HepG2 (cell line): ENCODE results near the gene IP6K1. TPM values are rescaled to one million over a fixed set of nuclear protein-coding genes. Genes with fewer than 3 reads are reported as not detected.

Experiments used
- ATAC-seq: fragments of 200-7000 bp; cut with Tn5 transposase; 3 replicates; pipeline ENCODE4 v1.9.1; 2020; ENCODE audit warnings: mild to moderate bottlenecking, moderate library complexity
- BruUV-seq: library from RNA; stranded (reverse); fragments of 400-500 nt; replicated peaks from 2 replicates; lab custom pipeline; 2021; lab: Mats Ljungman, UMichigan
- CTCF ChIA-PET: fragments of 300-600 bp; formaldehyde crosslinking; extraction: SDS; loops from one replicate; lab custom pipeline; 2021; ENCODE audit warnings: low total read pairs, inconsistent platforms, low intra/inter-chr PET ratio; lab: Yijun Ruan, JAX
- POLR2A ChIA-PET: fragments of 350-600 bp; sonication (Branson Sonifier 250); formaldehyde crosslinking; loops from one replicate; lab custom pipeline; 2020; ENCODE audit warnings: antibody characterized with exemption, inconsistent platforms; lab: Yijun Ruan, JAX
- DNase-seq: peaks from one replicate; pipeline ENCODE4 v3.0.0-alpha.2; 2015; ENCODE audit warnings: low spot score
- FAIRE-seq: peaks from 3 replicates; lab custom pipeline; 2011; peaks lifted over from hg19 to GRCh38; lab: Jason Lieb, UNC
- H2AFZ ChIP-seq: one replicate; pipeline ENCODE4 v1.6.1; 2011; ENCODE audit warnings: low read length, inconsistent platforms
- H3K27ac ChIP-seq: fragments of 300-600 bp; 3 replicates; pipeline ENCODE4 v1.8.0; 2011; ENCODE audit warnings: mixed run types, mild to moderate bottlenecking, mixed read lengths, low read length, inconsistent platforms; ENCODE audit not compliant: insufficient read depth; ENCODE audit errors: extremely low read length
- H3K27me3 ChIP-seq, 2 experiments: fragments of 200-600 bp in 1 of 2; 2 replicates in 1 of 2; 3 replicates in 1 of 2; pipeline versions ENCODE4 v1.6.0 to v1.8.0; 2011; ENCODE audit warnings: low read length in 2 of 2, mild to moderate bottlenecking in 2 of 2, moderate library complexity in 2 of 2, inconsistent platforms in 1 of 2; ENCODE audit not compliant: insufficient read depth in 2 of 2, control insufficient read depth in 1 of 2
- H3K36me3 ChIP-seq, 2 experiments: fragments of 200-600 bp in 1 of 2; replicated peaks in 1 of 2; 2 replicates in 1 of 2; 3 replicates in 1 of 2; pipeline versions ENCODE4 v1.5.1 to v1.8.0; 2011; ENCODE audit warnings: low read length in 2 of 2, inconsistent platforms in 1 of 2; ENCODE audit not compliant: insufficient read depth in 2 of 2, control insufficient read depth in 1 of 2
- H3K4me1 ChIP-seq: 2 replicates; pipeline ENCODE4 v1.5.1; 2012; ENCODE audit warnings: low read length, inconsistent platforms; ENCODE audit not compliant: insufficient read depth
- H3K4me2 ChIP-seq: 2 replicates; pipeline ENCODE4 v1.6.0; 2011; ENCODE audit warnings: low read depth, low read length, inconsistent platforms
- H3K4me3 ChIP-seq, 3 experiments: fragments of 200-600 bp in 1 of 3; sonication (generic), shearing (Covaris generic) in 1 of 3; replicated peaks in 1 of 3; 2 replicates each; pipeline ENCODE4 v1.5.1; 2011 to 2016; ENCODE audit warnings: low read length in 3 of 3, inconsistent platforms in 2 of 3, low read depth in 2 of 3, mild to moderate bottlenecking in 2 of 3, control low read depth in 1 of 3, mixed read lengths in 1 of 3; ENCODE audit not compliant: insufficient read depth in 1 of 3
- H3K79me2 ChIP-seq: one replicate; pipeline ENCODE4 v1.6.1; 2011; ENCODE audit warnings: low read length, inconsistent platforms; ENCODE audit not compliant: insufficient read depth
- H3K9ac ChIP-seq: 2 replicates; pipeline ENCODE4 v1.6.0; 2011; ENCODE audit warnings: mild to moderate bottlenecking, low read depth, low read length, inconsistent platforms; ENCODE audit not compliant: insufficient read depth
- H3K9me3 ChIP-seq: 2 replicates; pipeline ENCODE4 v1.5.1; 2012; ENCODE audit warnings: mild to moderate bottlenecking, low read length
- H4K20me1 ChIP-seq: 2 replicates; pipeline ENCODE4 v1.6.0; 2011; ENCODE audit warnings: inconsistent platforms, mild to moderate bottlenecking, low read length, moderate library complexity; ENCODE audit not compliant: insufficient read depth
- AGO2 ChIP-seq: fragments of 200-400 bp; formaldehyde crosslinking; optimal IDR thresholded peaks from 2 replicates; pipeline ENCODE3; 2017; ENCODE audit warnings: mild to moderate bottlenecking, low read depth, low read length, moderate library complexity
- EP300 ChIP-seq, 3 experiments: sonication (generic) in 1 of 3; formaldehyde crosslinking in 1 of 3; IDR thresholded peaks; 2 replicates each; pipeline versions ENCODE4 v1.5.1 to v1.6.1; 2011 to 2020; ENCODE audit warnings: low read depth in 2 of 3, low read length in 2 of 3, borderline replicate concordance in 1 of 3, improper control_type of control experiment in 1 of 3, mild to moderate bottlenecking in 1 of 3, missing genetic modification reagents in 1 of 3, moderate library complexity in 1 of 3
- POLR2AphosphoS2 ChIP-seq: IDR thresholded peaks from 2 replicates; pipeline ENCODE4 v1.6.1; 2011; ENCODE audit warnings: low read depth, low read length, improper control_type of control experiment
- RBFOX2 ChIP-seq: fragments of 200-400 bp; formaldehyde crosslinking; IDR thresholded peaks from 2 replicates; pipeline ENCODE4 v1.6.1; 2017; ENCODE audit warnings: low read depth, mild to moderate bottlenecking, low read length
- ZBTB38 ChIP-seq: sonication (generic); formaldehyde crosslinking; IDR thresholded peaks from 2 replicates; pipeline ENCODE4 v1.5.1; 2020; ENCODE audit warnings: mild to moderate bottlenecking, missing genetic modification reagents
- ZC3H13 ChIP-seq: sonication (generic); formaldehyde crosslinking; IDR thresholded peaks from 2 replicates; pipeline ENCODE4 v1.8.1; 2023; ENCODE audit warnings: mild to moderate bottlenecking, missing genetic modification reagents, moderate library complexity
- ZKSCAN8 ChIP-seq: IDR thresholded peaks from 2 replicates; pipeline ENCODE4 v1.6.1; 2016; ENCODE audit warnings: borderline replicate concordance, missing genetic modification reagents, missing compliant biosample characterization
- ZNF34 ChIP-seq: sonication (generic); formaldehyde crosslinking; IDR thresholded peaks from 2 replicates; pipeline ENCODE4 v1.4.0; 2020; ENCODE audit warnings: mild to moderate bottlenecking, missing genetic modification reagents, borderline replicate concordance
- ZNF572 ChIP-seq: sonication (generic); formaldehyde crosslinking; IDR thresholded peaks from 2 replicates; pipeline ENCODE4 v1.5.1; 2020; ENCODE audit warnings: mild to moderate bottlenecking, missing genetic modification reagents
- ZNF652 ChIP-seq: IDR thresholded peaks from 2 replicates; pipeline ENCODE4 v1.6.1; 2016; ENCODE audit warnings: low read depth, borderline replicate concordance
- ZNF670 ChIP-seq: sonication (generic); formaldehyde crosslinking; IDR thresholded peaks from 2 replicates; pipeline ENCODE4 v1.8.0; 2022; ENCODE audit warnings: mild to moderate bottlenecking, missing genetic modification reagents, borderline replicate concordance
- WGBS: methylation state at CpG from one replicate; pipeline ENCODE4 v1.1.6; 2017; ENCODE audit warnings: low lambda C conversion rate; 5-methylcytosine and 5-hydroxymethylcytosine counted together
- in situ Hi-C: cut with HindIII; loops from 2 replicates; pipeline ENCODE4 v1.10.0; 2017; ENCODE audit warnings: low pct_unique_long_range_greater_than_20kb; ENCODE audit not compliant: extremely low pct_ligation_motif_present
- intact Hi-C: fragments of 100-400 bp; cut with micrococcal nuclease; formaldehyde crosslinking; loops from one replicate; pipeline ENCODE4 v1.10.0; 2022; ENCODE audit not compliant: unreplicated experiment
- polyA plus RNA-seq, 8 experiments: library from polyadenylated mRNA; depleted of rRNA in 3 of 8; stranded (reverse) in 7 of 8; unstranded in 1 of 8; fragments of >200 nt; fragmentation: Illumina TruSeq in 4 of 8; extraction: Trizol in 4 of 8; gene quantifications; 2 replicates each; pipeline versions ENCODE4 v1.2.1 to v1.2.3, GENCODE V29; 2011 to 2016; ENCODE audit warnings: low read depth in 4 of 8, missing spikeins in 1 of 8, mixed read lengths in 1 of 8; ENCODE audit not compliant: insufficient read depth in 1 of 8
- total RNA-seq, 5 experiments: library from RNA; depleted of rRNA; stranded (reverse); fragments of >200 nt; fragmentation: Illumina TruSeq; extraction: Trizol; gene quantifications; 2 replicates each; pipeline ENCODE4 v1.2.3, GENCODE V29; 2016; ENCODE audit warnings: low read depth in 1 of 5
- TF ChIP-seq, protein P1 (sequence below): sonication (generic); formaldehyde crosslinking; IDR thresholded peaks from 2 replicates; pipeline ENCODE4 v1.8.0; 2022; ENCODE audit warnings: low read depth, missing genetic modification reagents
- TF ChIP-seq, protein P2 (sequence below): sonication (generic); formaldehyde crosslinking; IDR thresholded peaks from 2 replicates; pipeline ENCODE4 v1.4.0; 2020; ENCODE audit warnings: missing genetic modification reagents
- TF ChIP-seq, protein P3 (sequence below): sonication (generic); formaldehyde crosslinking; IDR thresholded peaks from 2 replicates; pipeline ENCODE4 v1.8.1; 2022; ENCODE audit warnings: low read depth, mild to moderate bottlenecking, missing genetic modification reagents

Gene IP6K1
- total and polyA plus RNA-seq, 2 of the 13 experiments (the other 11 are each of a cell fraction or from before 2014, with no cell fraction given) = 17.7 to 29.7 TPM

DNA sequence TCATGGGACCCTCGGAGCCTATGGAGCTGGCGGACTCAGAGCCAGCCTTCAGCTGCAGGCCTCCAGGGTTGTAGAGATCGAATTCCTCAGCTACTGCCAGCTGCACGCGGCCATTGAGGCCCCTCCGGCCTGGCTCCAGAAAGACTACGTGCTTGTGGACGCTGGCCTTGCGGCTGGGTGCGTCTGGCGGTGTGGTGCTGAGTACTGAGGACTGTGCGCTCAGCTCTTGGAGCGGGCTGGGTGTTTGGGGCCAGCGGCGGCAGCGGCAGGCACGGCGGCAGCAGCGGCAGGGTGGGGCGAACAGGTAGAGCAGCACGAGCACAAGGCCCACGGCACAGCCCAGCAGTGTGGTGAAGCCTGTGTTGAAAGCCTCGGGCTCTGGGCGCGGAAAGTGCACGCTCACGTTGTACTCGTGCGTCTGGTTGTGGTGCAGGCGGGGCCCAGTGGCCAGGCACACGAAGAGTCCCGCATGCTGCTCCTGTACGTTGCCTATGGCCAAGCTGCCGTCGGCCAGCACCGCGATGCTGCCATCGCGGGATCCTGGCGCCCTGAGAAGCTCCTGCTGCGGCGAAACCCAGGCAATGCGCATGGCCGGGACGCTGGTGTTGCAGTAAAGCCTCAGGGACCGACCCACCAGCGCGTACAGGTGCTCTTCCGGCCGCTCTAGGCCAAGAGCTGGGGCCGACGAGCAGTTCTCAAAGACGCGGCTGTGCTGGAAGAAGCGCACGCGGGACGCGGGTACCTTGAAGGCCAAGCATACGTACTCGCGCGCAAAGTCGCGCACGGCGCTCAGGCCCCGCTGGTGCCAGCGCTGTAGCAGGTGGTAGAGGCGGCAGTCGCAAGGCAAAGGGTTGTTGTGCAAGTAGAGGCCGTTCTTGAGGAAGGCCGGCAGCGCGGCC is 68.1 kb downstream of the IP6K1 start:
- ChIA-PET POLR2A (no interaction called here), CTCF (no interaction called here)
- intact Hi-C loops = no loop called here
- FAIRE-seq = no peak
- in situ Hi-C loops = no loop called here
- Histone ChIP-seq H3K9me3 (no peaks in the 10 kb centered on the region), H3K27me3 (no peaks in the 10 kb centered on the region), H3K79me2 (peaks cover 10% of the 10 kb centered on the region), H3K4me3 (no peak overlapping the region), H3K9ac (no peak overlapping the region), H3K4me2 (no peak overlapping the region), H4K20me1 (no peaks in the 10 kb centered on the region), H3K4me1 (peaks cover 16% of the 10 kb centered on the region), H2AFZ (no peak overlapping the region), H3K27ac (no peak overlapping the region), H3K36me3 (peaks cover 19% of the 10 kb centered on the region in 2 experiments; a peak in 4 of 5 replicates)
- 98% methylated on average over 64 of the region's 75 CpGs for WGBS
- no TSS peak for BruUV-seq
- no peak for ATAC-seq
- TF ChIP-seq, protein P1, sequence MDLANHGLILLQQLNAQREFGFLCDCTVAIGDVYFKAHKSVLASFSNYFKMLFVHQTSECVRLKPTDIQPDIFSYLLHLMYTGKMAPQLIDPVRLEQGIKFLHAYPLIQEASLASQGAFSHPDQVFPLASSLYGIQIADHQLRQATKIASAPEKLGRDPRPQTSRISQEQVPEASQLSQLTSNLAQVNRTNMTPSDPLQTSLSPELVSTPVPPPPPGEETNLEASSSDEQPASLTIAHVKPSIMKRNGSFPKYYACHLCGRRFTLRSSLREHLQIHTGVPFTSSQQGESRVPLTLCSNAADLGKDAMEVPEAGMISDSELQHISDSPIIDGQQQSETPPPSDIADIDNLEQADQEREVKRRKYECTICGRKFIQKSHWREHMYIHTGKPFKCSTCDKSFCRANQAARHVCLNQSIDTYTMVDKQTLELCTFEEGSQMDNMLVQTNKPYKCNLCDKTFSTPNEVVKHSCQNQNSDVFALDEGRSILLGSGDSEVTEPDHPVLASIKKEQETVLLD = no peak
- no peak for TF ChIP-seq ZNF572 (CRISPR knock-in tag)
- TF ChIP-seq AGO2 = peak; percentile 76
- TF ChIP-seq ZNF670 (CRISPR knock-in tag) = no peak
- TF ChIP-seq ZBTB38 (CRISPR knock-in tag) = peak; percentile 2; the same call in 1 of the 2 replicates
- TF ChIP-seq ZNF34 = no peak
- no peak for TF ChIP-seq ZNF652
- TF ChIP-seq, protein P2, sequence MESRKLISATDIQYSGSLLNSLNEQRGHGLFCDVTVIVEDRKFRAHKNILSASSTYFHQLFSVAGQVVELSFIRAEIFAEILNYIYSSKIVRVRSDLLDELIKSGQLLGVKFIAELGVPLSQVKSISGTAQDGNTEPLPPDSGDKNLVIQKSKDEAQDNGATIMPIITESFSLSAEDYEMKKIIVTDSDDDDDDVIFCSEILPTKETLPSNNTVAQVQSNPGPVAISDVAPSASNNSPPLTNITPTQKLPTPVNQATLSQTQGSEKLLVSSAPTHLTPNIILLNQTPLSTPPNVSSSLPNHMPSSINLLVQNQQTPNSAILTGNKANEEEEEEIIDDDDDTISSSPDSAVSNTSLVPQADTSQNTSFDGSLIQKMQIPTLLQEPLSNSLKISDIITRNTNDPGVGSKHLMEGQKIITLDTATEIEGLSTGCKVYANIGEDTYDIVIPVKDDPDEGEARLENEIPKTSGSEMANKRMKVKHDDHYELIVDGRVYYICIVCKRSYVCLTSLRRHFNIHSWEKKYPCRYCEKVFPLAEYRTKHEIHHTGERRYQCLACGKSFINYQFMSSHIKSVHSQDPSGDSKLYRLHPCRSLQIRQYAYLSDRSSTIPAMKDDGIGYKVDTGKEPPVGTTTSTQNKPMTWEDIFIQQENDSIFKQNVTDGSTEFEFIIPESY (CRISPR knock-in tag) = peak; percentile 12; the same call in 1 of the 2 replicates
- TF ChIP-seq RBFOX2 = peak; percentile 40
- 0 out of 2 replicates have a peak, but pooled peaks have one; percentile 15 for TF ChIP-seq ZC3H13 (CRISPR knock-in tag)
- TF ChIP-seq POLR2AphosphoS2 = 0 out of 2 replicates have a peak, but pooled peaks have one; percentile 51
- TF ChIP-seq EP300 (IDR thresholded peaks at IDR 0.05; ENCODE audit: low read depth in 2 of 2, low read length in 2 of 2) = no peak
- TF ChIP-seq EP300 (CRISPR knock-in tag; IDR thresholded peaks at IDR 0.05; ENCODE audit: borderline replicate concordance) = no peak
- TF ChIP-seq ZKSCAN8 (CRISPR knock-in tag) = no peak
- TF ChIP-seq, protein P3, sequence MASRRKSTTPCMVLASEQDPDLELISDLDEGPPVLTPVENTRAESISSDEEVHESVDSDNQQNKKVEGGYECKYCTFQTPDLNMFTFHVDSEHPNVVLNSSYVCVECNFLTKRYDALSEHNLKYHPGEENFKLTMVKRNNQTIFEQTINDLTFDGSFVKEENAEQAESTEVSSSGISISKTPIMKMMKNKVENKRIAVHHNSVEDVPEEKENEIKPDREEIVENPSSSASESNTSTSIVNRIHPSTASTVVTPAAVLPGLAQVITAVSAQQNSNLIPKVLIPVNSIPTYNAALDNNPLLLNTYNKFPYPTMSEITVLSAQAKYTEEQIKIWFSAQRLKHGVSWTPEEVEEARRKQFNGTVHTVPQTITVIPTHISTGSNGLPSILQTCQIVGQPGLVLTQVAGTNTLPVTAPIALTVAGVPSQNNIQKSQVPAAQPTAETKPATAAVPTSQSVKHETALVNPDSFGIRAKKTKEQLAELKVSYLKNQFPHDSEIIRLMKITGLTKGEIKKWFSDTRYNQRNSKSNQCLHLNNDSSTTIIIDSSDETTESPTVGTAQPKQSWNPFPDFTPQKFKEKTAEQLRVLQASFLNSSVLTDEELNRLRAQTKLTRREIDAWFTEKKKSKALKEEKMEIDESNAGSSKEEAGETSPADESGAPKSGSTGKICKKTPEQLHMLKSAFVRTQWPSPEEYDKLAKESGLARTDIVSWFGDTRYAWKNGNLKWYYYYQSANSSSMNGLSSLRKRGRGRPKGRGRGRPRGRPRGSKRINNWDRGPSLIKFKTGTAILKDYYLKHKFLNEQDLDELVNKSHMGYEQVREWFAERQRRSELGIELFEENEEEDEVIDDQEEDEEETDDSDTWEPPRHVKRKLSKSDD (CRISPR knock-in tag) = 0 out of 2 replicates have a peak, but pooled peaks have one; percentile 10
- DNase-seq = no peak
